GM19043 (cell line): Measurements from ENCODE around the gene TMEM9.

Experiments used
- ATAC-seq: cut with Tn5 transposase; IDR thresholded peaks from one replicate; pipeline ENCODE4 v1.9.1; 2021; ENCODE audit warnings: low read depth; ENCODE audit not compliant: unreplicated experiment

The TMEM9 gene

DNA sequence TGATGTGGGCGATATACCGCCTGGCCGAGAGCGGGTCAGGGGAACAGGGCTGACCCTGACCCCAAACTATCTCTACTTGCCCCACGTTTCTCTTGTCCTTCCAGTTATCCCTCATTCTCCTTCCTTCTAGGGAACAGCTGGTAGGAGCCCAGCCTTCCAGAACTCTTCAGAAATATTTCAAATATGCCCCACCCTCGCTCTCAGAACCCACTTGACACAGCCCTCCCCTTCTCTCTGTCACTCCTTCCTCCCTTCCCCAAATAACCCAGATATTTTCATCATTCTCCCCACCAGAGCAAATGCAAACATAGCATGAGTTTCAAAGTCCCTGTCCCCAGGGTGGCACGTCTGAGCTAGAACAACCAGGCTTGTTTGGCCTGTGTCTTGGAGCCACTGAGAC is 43.1 kb downstream of the TMEM9 start:
- no peak for ATAC-seq

- ATAC-seq = no peak
These were observed 43.7 kb downstream of the TMEM9 start for GRCh38 chr1:201110616-201111015.

DNA sequence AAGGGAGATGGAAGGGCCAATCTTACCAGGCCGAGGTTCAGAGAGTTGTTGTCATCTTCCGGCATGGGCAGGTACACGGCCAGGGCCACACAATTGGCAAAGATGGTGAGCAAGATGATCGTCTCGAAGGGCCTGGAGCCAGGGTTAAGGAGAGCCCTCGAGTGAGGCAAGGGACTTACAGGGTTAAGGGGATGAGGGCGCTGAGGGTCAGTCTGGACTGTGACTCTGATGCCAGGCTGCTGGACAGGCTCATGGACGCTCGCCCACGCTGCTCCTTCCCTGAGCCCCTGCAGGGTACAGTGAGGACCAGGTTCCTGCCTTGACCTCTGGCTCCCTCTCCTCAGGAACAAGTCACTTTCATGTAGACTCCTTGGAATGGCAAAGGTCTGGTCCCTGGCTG is 44.1 kb downstream of the TMEM9 start:
- ATAC-seq = no peak

DNA sequence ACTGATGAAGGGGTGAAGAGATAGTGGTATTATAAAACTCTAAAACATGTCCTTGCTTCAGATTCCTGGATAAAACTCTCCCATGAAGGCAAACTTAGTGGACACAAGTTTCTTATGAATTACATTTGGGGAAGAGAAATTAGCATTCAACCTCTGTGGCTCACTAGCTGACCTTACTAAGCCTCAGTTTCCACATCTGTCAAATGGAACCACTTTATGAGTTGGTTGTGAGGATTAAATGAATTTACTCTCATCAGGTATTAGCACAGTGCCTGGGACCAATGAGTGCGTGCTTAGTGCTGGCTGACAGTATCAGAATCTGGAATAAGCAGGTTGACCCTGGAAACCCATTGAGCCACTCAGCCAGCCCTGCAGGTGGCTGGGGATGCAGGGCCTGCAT is 44.6 kb downstream of the TMEM9 start:
- no peak for ATAC-seq

DNA sequence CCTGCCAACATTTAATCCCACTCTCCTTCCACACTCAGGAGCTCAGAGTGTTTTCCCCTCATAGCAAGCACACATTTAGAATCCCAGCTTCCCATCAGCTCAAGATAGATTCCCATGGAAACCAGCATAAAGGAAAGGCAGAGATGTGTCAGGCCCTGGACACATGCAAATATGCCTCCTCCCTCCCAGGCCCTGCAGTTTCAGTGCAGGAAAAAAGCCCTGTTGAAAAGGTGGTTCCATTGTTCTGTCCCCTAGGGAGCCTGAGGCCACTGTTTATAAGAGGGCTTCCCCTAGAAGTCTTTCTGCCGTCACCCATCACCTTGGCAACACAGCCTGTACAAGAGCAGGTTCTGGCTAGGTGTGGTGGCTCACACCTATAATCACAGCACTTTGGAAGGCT is 45.7 kb downstream of the TMEM9 start:
- ATAC-seq = no peak

GRCh38 chr1:201105688-201106087 is 48.6 kb downstream of the TMEM9 start:
- no peak for ATAC-seq

DNA sequence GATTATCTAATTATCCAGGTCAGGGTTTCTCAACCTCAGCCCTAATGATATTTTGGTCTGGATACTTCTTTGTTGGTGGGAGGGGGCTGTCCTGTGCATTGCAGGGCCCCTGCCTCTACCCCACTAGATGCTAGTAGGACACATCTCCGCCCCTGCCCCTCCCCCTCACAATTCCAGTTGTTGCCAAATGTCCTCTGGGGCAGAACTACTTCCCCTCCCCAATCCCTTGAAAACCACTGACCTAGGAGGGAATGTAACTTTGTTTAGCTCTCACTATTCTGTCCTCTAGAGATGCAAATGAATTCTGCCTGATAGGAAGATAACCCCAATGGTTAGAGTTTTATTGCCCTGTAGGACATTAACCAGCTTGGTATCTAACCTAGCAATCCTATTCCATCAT is 50.1 kb downstream of the TMEM9 start:
- ATAC-seq = no peak

GRCh38 chr1:201103666-201104065 is 50.6 kb downstream of the TMEM9 start:
- ATAC-seq = no peak

GRCh38 chr1:201100169-201100930 is 53.9 kb downstream of the TMEM9 start:
- ATAC-seq = no peak

DNA sequence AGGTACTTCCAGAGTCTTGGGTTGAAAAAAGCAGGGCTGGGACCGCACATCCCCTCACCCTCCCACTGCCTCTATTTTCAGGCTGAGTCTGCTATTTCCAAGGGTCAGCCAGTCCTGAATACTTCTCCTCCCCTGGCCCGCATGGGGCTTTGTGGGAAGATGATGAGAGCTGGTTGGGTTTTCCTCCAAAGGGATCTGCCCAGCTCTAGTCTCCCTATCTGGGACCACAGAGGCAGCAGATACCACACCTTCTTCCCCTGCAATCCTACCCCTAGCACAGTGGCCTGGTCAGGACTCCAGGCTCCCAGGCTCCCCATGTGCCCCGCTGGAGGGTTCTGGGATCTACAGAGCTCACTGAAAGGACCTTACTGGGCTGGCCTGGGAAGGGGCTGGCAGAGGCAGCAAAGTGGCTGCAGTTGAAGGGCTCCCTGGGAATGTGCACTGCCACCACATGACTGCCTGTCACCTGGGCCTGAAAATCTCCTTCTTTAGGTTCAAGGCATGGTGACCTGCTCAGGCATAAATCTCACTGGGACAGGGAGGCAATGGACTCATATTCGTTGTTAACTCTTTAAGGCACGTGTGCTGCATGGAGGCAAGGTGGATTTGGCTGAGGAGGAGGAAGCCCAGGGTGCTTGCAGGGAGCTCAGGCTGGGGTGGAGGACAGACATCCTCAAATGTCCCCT is 55.1 kb downstream of the TMEM9 start:
- ATAC-seq = no peak

- no peak for ATAC-seq
These were observed 57.1 kb downstream of the TMEM9 start for GRCh38 chr1:201096977-201097856.

DNA sequence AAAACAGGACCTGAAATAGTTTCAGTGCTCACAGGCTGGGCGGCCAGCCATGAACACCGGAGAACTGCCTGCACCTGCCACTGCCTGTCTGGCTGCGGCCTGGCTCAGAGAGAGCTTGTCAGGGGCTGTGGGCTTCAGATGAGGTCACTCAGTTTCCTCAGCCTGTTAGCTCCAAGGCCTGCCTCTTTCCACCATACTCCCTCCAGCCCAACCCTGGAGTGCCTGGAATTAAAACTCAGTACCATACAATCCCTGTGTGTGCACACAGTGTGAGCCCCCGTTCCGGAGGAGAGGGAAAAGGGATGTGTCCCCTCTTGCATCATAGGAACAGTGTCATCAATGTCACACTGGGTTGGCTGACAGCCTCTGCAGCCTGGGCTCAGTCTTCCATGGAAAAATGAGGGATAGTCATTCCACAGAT is 58.2 kb downstream of the TMEM9 start:
- no peak for ATAC-seq

GRCh38 chr1:201095581-201095980 is 58.7 kb downstream of the TMEM9 start:
- no peak for ATAC-seq

- no peak for ATAC-seq
These were observed 59.4 kb downstream of the TMEM9 start for GRCh38 chr1:201094832-201095231.

- no peak for ATAC-seq
These were observed 60.3 kb downstream of the TMEM9 start for GRCh38 chr1:201093962-201094361.

DNA sequence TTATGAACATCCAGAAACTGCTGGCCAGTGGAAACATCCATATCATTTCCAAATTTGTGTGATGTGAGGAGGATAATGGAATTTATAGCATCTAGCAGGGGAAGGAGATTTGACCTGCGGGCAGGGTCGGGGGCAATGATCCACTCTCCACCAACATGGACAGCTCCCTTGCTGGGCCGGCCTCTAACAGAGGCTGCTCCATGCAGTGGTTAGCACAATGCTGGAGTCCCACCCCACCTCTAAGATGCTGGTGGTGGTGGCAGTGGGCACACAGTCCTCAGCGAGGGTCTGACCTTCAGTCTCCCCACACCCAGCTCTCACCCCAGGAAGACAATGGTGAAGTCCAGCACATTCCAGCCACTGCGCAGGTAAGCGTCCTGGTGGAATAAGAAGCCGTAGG is 60.7 kb downstream of the TMEM9 start:
- no peak for ATAC-seq

DNA sequence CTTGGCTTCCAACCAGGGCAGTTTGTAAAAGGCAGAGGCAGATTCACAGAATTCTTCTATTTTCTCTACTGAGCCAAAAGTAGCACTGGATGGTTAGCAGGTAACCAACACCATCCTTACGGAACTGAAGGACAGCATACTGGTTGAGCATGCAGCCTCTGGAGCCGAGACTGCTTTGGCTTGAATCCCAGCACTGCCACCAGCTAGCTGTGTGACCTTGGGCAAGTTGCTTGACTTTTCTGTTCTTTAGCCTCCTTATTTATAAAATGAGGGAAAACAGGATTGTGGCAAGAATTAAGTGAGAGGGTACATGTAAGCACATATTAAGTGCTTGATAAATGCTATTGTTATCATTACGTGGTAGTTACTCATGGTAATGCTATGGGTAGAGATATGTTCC is 61.5 kb downstream of the TMEM9 start:
- no peak for ATAC-seq

DNA sequence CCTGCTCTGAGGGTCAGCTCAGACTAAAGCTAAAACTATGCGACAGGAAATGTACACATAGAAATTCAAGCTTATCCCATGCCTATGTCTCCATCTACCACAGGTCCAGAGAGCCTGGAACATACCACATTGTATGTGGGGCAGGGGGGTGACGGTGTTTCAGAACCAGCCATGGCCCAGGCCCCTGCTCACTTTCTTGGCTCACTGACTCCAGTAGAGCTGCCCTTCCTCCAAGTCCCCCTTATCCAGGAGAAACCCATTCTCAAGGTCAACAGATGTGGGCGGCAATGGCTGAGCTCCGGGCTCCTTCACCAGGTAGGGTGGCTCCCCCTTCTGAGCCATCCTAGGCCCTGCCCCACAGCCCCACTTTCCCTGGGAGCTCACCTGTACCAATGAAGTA is 63.0 kb downstream of the TMEM9 start:
- ATAC-seq = no peak

DNA sequence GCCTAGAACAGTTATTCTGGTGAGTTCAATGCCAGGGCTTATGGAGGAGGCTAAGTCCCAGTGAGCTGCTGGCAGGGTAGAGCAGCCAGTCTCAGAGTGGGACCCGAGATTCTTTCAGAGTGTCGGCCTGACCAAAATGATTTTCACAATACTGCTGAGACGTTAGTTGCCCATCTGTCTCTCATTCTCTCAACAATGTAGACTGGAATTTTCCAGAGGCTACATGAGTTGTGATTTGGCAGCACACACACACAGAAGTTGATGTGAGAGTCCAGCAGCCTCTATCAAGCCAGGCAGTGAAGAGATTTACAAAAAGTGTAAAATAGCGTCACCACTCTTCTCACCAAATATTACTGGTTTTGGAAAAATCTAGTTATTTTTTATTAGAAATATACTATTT is 63.7 kb downstream of the TMEM9 start:
- ATAC-seq = no peak

DNA sequence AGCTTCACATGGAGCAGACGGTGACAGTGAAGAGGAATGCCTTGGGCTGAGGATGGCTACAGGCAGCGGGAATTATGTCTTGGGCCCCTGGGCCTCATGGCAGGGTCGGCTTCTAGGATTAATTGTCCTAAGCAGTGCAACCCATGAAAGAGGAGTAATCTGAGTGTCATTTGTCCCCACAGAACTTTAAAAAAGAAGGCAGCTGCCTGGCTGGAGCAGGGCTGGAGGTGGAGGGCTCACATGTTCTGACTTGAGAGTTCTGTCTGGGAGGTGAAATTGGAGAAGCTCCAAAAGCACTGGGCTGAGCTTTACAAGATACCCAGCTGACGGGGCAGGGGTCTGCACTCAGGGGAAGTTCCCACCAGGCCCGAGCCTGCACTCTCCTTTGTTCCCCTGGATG is 64.7 kb downstream of the TMEM9 start:
- ATAC-seq = no peak

- no peak for ATAC-seq
These were observed 65.3 kb downstream of the TMEM9 start for GRCh38 chr1:201088901-201089525.
